HG02943 (cell line): ENCODE results near the gene CMKLR1.

ENCODE experiments used
- ATAC-seq: cut with Tn5 transposase; IDR thresholded peaks from one replicate; pipeline ENCODE4 v1.9.1; 2021; ENCODE audit warnings: mild to moderate bottlenecking, low read depth, moderate library complexity; ENCODE audit not compliant: unreplicated experiment

The CMKLR1 gene

DNA sequence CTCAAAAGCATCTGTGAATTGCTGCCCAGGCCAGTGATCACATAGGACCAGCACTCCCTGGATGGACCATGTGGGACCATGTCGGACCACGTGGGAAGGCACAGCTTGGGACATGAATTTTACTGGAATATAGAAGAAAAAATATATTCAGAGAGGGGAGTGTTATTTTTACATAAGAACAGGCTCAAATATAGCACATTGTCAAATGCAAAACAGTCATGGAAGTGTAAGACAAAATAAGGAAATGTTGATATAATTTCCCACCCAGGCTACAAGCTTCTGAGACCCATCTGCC lies 68.3 kb downstream of the CMKLR1 start:
- no peak for ATAC-seq

DNA sequence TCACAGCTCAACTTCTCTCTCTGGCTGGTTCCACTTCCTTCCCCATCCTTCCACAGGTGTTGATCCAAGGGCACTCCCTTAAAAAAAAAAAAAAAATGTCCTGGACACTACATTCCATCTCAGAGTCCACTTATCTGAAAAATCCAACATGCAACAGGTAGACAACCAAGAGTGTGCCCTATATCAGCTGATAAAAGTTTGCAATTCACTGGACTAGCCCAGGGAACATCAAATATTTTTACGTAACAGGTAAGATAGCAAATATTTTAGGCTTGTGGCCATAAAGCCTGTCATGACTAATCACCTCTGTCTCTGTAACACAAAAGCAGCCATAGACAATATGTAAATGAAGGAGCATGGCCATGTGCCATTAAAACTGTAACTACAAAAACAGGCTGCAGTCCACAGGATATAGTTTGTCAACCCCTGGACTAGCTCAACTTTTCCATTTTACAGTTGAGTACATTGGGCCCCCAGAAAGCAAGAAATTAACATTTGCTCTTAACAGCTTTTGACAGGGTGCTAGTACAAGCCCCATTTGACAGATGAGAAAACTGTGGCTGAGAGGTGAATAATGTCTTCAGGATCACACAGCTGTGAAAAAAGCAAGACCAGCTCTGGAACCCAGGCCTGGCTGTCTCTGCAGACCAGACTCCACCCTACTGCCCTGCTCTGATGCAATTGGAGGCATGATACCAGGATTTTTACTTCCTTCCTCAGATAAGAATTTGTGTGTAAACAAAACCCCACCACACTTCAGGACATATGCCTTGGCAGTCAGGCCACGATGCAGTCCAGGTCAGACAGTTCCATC lies 68.9 kb downstream of the CMKLR1 start:
- no peak for ATAC-seq

DNA sequence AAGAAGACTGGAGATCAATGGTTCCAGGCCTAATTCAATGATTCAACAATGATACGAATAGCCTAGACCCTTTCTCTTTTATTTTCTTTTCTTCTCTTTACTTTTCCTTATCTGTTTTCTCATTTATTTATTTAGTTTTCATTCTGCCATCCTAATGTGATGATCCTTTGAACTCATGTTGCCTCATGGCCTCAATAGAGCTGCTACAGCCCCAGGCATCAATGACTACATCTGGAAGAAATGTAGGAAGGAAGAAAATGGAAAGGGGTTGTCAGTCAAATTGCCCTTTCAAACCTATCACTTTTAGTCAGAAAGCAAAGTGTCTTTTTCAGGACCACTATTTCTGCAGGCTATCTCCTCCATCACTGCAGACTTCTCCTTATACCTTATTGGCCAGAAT lies 69.9 kb downstream of the CMKLR1 start:
- no peak for ATAC-seq

DNA sequence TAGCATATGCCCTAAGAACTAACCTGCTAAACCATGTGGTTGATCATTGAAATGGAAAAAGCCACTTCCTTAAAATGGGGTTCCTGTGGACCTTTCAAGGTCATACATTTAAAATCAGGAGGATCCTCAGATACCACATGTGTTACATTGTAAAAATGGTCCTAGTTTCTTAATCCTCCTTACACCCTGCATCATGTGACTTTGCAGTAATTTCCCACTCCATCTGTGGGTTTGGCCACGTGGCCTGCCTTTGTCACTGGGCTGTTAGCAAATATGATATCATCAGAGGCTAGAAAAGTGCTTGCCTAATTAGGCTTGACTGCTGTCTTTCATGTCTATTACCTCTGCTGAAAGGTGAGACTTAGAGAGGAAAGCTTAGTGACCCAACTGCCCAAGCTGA lies 70.7 kb downstream of the CMKLR1 start:
- ATAC-seq: no peak

GRCh38 chr12:108267450-108267849 lies 71.7 kb downstream of the CMKLR1 start:
- ATAC-seq: no peak

DNA sequence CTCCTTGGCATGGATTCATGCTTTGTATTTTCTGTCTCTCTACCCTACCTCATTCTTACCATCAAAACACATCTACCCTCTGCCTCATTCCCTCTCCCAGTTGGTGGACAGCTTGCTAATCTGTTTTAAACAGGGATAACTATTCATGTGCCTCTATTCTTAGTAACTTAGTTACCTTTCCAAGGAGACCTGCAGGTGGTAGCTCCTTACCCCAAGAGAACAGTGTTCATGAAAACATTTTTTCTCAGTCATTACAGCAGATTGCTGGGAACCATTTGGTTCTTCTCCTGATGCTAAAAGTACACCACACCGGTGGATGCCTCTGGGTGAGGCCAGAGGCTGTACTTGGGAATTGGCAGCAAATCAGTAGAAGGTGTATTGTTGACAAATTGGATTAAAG lies 73.0 kb downstream of the CMKLR1 start:
- no peak for ATAC-seq

GRCh38 chr12:108265505-108265904 lies 73.6 kb downstream of the CMKLR1 start:
- no peak for ATAC-seq

GRCh38 chr12:108260969-108261368 lies 78.1 kb downstream of the CMKLR1 start:
- no peak for ATAC-seq

DNA sequence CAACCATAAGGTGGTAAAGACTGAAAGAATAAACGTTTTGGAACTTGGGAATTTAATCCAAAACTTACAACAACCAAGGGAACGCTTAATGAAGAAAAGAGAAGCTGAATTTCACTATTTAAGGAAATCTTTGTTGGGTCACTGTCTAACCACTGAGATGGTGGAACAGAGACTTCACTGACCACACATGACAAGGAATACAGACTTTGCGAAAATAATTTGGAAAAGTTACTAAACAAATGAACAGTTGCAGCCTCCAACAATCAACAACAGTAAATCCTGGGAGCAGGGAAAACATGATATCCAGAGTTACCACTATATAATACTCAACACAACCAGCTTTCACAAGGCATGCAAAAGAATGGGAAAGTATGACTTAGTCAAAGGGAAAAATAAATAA lies 79.1 kb downstream of the CMKLR1 start:
- ATAC-seq: no peak

DNA sequence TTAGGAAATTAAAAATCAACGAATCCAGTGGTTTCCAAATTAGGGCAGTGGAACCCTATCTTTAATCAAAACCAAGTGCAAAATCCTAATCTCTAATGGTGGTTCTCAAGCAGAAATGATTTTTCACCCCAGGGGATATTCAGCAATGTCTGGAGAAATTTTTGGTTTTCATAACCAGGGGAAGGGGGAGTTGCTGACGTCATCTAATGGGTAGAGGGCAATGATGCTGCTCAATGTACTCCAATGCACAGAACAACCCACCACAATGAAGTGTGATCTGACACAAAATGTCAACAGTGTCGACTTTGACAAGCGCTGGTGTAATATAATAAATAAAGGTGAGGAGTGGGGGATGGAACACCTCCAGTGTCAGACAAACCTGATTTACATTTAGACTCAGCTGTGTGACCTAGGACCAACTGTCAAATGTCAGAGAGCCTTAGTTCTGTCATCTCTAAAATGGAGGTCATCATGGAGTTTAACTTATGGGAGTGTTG lies 81.5 kb downstream of the CMKLR1 start:
- ATAC-seq: no peak

GRCh38 chr12:108257004-108257403 lies 82.1 kb downstream of the CMKLR1 start:
- ATAC-seq: no peak

DNA sequence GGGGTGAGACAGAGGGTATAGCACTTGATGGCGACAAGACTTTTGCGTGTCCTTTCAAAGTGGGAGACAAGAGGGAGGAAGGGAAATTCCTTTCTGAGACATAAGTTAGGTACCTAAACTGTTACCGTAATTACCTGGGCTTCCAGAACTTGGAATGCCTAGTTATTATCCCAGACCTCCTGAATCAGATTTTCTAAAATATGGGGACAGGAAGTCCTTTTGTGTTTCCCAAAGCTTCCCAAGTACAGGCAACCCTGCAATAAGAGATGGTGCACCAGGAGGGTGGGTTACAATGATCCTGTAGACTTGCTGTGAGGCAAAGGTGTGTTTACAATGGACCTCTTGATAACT lies 83.9 kb downstream of the CMKLR1 start:
- no peak for ATAC-seq

- ATAC-seq: no peak
Measured at GRCh38 chr12:108254517-108255251, 84.4 kb downstream of the CMKLR1 start.

DNA sequence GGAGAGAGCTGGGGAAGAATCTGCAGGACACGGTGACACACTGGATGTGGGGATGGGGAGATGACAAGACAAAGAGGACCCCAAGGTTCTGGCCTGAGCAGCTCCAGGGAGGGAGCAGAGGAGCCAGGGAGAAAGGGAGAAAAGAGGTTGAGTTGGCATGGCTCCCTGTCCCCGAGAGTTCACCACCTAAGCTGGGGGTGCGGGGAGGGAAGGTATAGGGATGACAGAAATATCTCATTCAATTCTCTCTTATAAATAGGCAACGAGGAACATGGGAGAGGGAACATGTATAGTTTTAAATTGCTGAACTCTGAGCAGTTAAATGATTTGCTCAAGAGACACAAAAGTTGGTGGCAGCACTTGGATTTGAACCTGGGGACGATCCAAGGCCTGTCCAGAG lies 85.1 kb downstream of the CMKLR1 start:
- ATAC-seq: no peak

GRCh38 chr12:108253540-108253939 lies 85.6 kb downstream of the CMKLR1 start:
- no peak for ATAC-seq

- ATAC-seq: no peak
Measured at GRCh38 chr12:108252523-108252922, 86.6 kb downstream of the CMKLR1 start.

DNA sequence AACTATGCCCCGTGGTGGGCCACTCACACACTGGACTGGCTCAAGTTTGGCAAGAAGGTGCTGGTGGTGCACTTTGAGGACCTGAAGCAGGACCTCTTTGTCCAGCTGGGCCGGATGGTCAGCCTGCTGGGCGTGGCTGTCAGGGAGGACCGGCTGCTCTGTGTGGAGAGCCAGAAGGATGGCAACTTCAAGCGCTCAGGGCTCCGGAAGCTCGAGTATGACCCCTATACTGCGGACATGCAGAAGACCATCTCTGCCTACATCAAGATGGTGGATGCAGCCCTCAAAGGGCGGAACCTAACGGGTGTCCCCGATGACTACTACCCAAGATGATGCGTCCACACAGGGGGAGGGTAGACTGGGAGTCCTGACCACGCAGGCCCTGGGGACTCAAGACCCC lies 91.1 kb downstream of the CMKLR1 start:
- ATAC-seq: no peak

DNA sequence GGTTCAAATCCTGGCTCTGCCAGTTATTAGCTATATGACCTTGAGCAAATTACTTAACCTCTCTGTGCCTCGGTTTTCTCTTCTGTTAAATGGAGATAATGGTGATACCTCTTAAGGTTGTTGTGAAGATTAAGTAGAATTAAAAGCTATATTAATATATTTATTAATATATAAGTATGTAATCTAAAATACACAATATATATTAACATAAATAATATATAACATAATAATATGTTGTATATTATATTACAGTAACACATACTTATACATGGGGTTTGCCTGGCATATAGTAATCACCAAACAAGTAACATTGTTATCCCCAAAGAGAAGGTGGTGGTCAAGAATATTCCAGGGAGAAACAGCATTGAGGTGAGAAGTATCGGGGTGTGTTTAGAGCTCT lies 92.0 kb downstream of the CMKLR1 start:
- ATAC-seq: no peak

- no peak for ATAC-seq
Measured at GRCh38 chr12:108241986-108242703, 97.0 kb downstream of the CMKLR1 start.

DNA sequence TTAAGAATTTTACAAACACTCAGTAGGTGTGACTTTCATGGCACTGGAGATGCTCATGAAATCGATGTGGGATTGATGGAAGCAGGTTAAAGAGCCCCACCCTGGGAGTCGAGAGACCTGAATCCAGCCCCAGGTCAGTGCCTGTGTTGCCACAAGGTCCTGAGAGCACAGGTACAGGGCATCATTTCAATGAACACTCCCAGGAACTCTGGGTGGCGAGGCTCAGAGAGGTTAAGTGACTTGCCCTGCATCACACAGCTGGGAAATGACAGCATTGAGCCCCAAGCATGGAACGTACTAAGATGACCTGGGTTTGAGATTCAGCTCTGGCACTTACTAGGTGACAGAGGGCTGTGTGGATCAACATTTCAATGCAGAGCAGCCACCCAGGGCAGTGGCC lies 98.2 kb downstream of the CMKLR1 start:
- no peak for ATAC-seq

GRCh38 chr12:108240027-108240785 lies 98.9 kb downstream of the CMKLR1 start:
- ATAC-seq: no peak
